A204.1 (cell line): ENCODE data around the gene DAB2IP.

Experiments
- FAIRE-seq: peaks from 2 replicates; lab custom pipeline; 2012; peaks lifted over from hg19 to GRCh38; lab: Jason Lieb, UNC

Gene DAB2IP

DNA sequence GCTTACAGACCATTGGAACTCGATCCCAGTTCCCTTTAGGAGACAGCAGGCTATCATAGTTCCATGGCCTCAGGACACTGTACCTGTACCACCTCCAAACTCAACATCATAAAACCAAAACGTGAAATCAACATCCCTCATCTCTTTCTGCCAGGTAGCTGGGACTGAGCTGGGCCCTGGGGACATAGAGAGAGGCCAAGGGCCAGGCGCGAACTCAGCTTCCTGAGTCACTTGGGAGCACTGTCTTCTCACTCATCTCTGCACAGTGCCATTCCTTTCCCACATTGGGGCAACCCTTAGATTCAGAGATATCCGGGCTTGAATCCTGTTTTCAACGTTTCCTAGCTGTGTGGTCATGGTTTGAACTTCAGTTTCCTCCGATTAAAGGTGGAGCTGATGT lies 12.2 kb downstream of the DAB2IP start:
- no peak for FAIRE-seq

DNA sequence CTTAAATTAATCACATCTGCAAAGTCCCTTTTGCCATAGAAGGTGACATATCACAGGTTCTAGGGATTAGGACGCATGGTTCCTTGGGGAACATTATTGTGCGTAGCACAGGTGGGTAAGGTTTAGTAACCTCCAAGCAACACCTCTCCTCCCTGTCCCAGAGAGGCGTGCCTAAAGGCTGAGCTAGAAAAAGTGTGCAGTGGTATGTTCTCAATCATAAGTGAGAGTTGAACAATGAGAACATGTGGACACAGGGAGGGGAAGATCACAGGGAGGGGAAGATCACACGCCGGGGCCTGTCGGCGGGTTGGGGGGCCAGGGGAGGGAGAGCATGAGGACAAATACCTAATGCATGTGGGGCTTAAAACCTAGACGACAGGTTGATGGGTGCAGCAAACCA lies 14.9 kb downstream of the DAB2IP start:
- FAIRE-seq, result no peak

DNA sequence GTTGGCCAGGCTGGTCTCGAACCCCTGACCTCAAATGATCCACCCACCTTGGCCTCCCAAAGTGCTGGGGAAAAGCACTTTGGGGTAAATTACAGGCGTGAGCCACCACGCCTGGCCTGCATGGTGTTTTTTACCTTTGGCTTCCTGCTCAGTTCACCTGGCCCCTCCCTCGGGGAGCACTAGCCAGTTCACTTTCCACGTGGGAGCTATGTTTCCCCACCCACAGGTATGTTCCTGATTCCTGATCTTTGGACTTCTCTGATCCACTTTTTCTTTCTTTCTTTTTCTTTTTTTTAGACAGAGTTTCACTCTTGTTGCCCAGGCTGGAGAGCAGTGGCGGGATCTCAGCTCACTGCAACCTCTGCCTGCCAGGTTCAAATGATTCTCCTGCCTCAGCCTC lies 15.8 kb downstream of the DAB2IP start:
- FAIRE-seq, result no peak

DNA sequence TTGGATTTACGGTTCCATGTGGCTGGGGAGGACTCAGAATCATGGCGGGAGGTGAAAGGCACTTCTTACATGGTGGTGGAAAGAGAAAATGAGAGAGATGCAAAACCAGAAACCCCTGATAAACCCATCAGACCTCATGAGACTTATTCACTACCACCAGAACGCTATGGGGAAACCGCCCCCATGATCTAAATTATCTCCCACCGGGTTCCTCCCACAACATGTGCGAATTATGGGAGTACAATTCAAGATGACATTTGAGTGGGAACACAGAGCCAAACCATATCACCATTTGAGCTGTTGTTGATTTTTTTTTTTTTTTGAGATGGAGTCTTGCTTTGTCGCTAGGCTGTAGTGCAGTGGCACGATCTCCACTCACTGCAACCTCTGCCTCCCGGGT lies 16.5 kb downstream of the DAB2IP start:
- FAIRE-seq, result no peak

DNA sequence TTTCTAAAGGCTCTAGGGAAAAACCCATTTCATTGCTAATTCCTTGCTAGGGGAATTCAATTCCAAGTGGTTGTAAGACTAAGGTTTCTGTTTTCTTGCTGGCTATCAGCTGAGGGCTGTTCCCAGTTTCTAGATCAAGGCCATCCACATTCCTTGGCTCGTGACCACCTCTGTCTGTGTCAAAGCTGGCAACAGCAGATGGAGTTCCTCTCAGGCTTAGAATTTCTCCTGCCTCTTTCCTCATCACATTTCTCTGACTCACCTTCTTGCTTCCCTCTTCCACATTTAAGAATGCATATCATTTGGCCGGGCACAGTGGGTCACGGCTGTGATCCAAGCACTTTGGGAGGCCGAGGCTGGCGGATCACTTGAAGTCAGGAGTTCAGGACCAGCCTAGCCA lies 19.0 kb downstream of the DAB2IP start:
- FAIRE-seq, result no peak

DNA sequence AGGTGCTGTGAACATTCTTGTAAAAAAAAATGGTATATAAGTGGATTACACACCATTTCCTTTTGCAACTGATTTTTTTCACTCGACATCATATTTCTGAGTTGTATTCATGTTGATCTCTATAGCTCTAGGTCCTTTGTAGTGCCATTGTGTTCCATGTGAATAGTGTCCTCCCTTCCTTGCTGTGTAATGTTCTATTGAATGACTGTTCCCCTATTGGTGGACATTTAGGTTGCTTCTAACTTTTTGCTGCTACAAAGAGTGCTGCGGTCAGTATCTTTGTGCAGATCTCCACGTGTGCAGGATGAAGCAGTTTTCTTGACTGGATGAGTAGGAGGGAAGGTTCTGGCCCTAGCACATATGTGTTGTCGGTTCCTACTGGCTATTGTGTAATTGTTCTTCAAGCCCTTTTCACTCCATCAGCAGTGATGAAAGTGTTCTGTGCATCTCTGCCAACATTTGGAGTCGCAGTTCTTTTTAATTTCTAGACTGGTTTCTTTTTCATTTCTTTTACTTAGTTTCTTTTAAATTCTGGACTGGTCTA lies 20.2 kb downstream of the DAB2IP start:
- no peak for FAIRE-seq

DNA sequence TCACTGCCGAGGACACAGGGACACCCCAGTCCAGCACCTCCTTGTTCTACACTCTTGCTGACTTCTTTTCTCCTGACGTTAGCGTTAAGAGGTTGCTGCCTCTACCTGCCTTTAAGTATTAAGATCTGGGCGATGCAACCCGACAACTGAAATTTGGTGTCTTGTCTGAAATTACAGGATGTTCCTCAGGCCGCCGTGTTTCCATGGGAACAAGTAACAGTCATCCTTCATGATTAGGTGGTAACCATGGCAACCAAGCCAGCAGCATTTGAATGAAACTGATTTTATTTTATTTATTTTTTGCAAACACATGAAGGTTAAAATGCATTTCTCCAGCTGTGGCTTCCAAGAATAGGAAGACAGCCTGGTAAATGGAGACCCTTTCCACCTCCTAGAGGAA lies 20.8 kb downstream of the DAB2IP start:
- FAIRE-seq, result no peak

DNA sequence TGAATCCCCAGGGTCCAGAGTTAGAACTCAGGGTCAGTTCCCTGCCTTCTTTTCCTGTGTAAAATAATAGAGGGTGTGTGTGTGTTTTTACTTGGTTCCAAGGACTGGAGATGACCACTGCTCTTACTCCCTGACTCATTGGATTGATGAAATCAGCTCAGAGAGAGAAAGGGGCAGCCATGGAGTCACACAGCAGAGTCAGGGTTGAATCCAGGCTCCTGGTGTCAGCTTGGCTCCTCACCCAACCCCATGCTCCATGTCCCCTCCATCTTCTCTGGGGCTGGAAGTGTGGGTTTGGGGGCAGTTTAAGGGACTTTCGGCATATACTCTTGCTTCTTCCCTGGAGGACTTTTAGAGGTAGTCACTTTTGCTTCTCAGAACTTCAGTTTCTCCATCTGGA lies 21.6 kb downstream of the DAB2IP start:
- no peak for FAIRE-seq

DNA sequence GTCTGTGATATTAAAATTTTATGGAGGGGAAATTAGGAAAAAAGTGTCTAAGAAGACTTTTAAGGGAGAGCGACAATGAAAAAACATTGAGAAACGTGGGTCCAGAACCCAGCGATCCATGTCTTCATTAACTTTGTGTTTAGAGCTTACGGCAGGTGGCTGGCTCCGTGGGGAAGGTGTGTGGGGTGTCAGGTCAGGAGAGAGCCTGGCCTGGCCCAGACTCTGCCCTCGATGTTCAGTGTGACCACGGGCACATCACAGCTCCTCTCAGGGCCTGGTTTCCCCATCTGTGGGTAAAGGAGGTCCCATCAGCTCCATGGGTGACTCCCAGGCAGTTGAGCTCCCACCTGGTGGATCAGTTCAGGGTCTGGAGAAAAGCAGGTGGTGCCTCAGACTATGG lies 22.1 kb downstream of the DAB2IP start:
- no peak for FAIRE-seq

DNA sequence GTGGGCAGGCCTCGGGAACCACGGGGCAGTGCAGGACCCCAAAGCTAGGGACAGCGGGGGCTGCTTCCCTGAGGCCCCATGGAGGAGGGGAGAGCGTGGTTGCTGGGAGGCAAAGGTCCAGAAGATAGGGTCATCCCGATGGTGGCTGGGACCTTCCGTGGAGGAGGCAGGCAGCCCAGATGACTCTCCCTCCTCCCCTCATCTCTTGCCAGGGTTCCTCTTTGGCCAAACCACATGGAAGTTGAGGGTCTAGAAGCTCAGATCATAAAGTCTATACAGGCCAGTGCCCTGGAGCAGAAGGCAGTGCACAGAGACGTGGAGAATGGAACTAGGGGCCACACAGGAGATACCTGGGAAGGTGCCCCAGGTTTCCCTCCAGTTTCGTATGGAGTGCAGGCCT lies 22.6 kb downstream of the DAB2IP start:
- no peak for FAIRE-seq

DNA sequence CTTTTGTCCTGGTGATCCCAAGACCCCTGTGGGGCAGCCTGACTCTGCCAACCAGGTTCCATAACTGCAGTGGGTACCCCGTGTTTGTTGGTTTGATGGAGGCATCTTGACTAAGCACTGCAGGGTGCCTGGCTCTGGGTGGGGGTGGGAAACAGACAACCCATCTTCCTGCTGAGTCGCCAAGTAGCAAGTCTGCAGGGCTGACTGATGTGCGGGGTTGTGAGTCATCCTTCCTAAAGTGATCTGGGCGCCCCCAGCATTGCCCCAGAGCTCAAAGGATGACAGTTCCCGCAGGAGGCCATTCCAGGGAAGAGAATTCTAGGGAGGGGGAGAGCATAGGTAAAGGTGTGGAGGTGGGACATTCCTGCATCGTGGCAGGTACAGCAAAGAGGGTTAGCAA lies 23.5 kb downstream of the DAB2IP start:
- no peak for FAIRE-seq

DNA sequence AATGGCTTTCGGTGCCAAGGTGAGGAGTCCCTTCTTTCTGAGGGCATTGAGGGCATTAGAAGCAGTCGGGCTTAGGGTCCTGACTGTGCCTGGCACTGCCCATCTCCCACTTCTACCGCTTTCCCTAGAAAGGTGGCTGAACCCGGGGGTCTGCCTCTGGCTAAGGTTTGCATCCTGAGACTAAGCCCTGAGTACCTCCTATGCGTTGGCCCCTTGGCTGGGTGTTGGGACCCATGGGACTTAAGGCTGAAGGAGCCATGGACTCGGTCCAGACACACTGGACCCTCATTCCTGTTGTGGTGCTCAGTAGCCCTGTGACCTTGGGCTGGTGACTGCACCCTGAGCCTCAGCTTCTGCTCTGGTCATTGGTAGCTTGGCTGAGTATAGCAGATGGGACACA lies 23.9 kb downstream of the DAB2IP start:
- no peak for FAIRE-seq

DNA sequence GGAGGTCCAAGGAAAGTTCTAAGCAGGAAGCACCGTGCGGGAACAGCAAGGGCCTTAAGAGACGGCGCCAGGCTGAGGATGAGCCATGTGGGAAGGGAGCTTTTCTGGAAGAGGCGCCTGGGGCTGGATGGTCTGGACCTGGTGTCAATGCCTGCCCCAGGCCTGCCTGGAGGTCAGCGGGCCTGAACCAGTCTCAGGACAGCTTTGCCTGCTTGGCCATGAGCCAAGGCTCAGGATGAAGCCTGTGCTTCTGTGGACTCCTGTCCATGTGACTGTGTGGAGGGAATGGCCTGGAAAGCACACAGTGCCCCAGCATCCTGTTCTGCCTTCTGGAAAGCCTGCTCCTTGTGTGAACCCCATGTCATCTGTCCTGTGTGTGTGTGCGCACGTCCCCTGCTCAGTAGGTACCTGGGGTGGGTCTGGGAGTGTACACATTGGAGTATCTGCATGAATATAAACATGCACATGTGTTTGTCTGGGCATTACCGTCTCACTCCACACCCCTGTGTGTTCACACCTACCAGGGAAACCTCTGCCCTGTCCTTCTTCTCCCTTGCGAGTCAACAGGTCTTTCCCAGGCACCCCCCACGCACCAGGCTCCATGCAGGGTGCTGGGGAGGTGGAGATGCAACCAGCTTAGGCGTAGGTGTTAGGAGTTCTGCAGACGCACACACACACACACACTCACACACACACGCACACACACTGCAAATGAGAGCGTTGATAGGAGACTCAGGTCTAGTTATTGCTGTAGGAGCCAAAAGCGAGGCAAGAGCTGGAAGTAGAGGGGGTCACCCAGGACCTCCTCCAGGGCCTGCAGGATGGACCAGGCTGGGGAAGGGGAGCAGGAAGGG lies 24.8 kb downstream of the DAB2IP start:
- FAIRE-seq, result no peak

DNA sequence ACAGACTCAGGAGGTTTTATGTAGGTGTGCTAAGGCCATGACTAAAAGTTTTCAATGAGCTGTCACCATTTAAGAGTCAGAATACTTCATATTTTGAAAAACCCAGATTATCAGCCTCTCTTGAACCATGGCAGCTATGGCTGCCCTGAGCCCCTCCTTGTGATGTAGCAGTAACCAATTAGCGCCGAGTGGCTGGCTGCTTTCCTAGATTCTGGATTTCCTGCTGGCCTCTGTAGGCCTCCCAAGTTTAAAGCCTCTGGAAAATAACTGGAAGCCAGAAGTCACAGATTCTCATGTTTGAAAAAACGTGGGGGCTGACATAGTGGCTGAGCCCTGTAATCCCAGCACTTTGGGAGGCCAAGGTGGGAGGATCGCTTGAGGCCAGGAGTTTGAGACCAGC lies 25.5 kb downstream of the DAB2IP start:
- no peak for FAIRE-seq

DNA sequence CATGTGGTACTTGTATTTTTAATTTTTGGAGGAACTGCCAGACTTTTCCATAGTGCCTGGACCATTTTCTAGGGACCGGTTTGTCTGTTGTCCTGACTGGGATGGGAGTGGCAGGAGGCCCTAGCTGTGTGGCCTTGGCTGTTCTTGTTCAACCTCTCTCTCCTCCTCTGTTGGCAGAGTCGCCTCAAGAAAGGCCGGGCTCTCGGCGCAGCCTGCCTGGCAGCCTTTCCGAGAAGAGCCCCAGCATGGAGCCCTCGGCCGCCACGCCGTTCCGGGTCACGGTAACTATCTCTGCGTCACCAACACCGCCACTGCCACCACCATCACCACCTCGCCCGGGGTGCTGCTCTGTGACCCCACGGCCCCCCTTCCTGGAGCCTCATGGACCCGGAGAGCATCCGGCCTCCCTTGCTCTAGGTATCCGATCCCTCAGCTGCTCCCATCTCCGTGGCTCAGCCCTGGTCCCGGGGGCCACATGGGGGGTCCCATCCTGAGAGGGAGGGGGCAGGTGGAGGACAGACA lies 27.1 kb downstream of the DAB2IP start:
- no peak for FAIRE-seq

DNA sequence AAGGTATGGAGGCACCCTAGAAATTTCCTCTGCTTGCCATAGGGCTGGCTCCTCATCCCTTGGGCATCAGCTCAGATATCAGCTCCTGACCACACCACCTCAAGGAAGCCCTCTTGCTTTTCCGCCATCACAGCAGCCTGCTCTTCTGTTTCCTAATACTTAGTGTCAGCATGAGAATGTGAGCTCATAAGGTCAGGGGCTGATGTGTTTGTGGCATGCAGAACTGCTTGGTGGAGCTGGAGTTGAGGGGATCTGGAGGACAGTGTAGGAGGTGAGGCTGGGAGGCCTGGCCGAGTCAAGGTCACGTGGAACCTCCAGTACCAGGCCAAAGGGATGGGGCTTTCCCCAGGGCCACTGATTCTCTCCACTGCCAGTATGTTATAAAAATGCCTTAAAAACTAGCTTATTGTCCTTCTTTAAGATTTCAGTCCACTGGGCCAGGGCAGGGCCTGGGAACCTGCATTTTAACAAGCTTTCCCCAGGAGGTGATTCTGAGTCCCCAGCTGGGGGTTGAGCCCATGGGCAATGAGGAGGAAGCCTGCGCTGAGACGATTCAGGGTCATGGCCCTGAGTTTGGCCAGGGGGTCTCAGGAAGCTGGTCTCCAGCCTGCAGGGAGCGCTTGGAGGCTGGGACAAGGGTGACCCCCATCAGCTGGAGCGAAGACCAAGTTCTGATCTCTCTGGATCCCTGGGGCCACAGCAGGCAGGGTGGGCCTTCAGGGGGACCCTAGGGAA lies 28.6 kb downstream of the DAB2IP start:
- no peak for FAIRE-seq

DNA sequence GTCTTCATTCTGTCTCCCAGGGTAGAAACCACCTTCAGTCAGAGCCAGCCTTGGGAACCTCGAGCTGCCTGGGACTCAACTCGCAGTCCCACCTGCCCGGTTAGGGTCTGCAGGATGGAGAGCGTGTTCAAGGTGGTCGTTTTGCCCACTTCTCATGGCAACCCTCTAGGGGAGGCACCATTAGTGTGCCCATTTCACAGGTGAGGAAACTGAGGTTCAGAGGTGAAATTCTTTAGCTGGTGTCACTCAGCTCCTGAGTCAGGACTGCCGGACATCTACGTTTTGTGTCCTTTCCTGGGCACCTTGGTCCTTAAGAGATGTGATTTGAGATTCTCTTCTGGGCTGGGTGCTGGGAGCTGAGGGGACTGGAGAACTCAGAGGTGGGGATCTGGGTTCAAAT lies 30.0 kb downstream of the DAB2IP start:
- no peak for FAIRE-seq

DNA sequence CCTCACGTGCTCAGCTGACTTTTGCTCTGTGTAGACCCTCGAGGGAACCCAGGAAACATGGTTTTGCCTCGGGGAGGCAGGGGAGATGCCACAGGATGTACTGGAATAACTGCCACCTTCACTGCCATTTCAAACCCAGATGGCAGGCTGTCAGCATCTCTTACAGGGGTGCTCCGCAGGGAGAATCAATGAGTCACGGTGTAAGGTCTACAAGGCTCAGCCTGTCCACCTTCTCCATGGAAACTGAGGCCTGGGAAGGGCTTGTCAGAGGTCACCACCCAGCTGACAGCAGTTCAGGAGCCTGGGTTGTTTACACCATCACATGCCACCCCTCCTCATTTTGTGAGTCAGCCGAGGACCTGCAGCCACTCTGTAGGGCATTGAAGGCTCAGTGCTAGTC lies 30.8 kb downstream of the DAB2IP start:
- FAIRE-seq, result no peak

DNA sequence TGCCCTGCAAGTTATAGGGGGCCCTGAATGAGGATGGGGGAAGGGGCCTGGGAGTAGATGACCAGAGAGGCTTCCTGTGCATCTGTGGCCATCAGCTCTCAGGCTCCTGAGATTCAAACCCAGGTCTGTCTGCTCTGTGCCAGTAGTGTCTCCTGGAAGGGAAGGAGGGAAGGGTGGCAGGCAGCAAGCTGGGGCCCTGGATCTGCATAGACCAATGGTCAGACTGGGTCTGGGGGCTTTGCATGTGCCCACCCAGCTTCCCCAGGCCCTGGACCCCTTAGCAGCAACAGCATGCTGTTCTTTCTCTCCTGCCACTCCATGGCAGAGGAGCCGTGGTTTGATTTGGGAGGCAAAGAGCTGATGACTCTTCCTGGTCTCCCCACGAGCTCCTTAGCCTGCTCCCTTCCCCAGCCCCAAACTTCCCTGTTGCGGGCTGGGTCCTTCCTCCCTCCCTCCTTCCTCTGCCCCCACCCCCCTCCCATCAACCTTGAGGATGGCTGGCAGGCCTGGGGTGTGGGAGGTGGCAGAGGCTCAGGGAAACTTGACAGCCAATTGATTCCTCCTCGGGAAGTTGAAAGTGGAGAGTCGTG lies 31.6 kb downstream of the DAB2IP start:
- FAIRE-seq, result no peak

DNA sequence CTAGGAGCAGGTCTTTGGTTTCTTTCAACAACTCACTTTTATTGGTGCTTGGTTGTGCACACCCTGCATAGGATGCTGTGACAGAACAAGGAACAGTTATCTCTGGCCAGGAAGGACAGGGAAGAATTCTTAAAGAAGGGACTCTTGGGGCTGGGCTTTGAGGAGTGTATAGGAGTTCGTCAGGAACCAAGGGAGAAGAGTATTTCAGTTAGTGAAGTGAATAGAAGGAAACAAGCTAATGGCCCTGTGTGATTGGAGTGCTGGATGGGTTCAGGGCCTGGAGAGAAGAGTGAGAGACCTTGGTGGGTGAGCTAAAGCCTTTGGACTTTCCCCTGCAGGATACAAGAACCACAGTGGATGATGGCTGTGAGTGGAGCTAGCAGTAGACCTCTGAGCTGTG lies 32.2 kb downstream of the DAB2IP start:
- FAIRE-seq, result no peak

DNA sequence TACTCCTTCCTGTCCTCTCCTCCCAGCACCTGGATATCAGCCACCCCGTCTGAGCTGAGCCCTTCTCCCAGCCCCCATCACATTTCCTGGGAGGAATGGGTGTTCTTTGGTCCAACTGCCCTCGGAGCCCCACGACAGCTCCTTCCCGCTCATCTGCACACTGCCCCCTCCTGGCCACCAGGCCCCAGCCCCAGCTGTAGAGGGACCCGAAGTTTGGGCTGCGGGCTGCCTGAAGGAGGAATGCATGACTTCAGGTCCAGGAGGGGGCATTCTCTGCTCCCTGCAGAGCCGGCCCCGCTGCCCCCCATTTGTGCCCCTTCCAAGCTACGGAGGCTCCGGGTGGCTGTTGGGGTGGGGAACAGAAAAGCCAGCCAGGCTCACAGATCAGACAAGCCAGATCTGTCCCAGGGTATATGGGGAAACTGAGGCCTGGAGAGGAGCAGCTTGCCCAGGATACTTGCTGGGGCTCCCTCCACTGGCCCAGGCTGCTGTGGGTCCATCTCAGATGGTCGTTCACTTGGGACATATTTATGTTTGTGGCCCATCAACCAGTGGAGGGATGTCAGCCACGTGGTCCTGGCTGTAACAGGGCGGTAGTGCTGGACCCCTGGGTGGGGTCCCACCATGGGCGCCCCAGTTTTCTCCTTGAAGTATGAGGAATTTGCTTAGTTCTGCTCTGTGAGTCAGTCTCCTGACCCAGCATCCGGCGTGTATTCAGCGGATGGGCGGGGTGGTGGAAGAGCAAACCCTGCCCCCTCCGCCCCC lies 33.1 kb downstream of the DAB2IP start:
- no peak for FAIRE-seq

DNA sequence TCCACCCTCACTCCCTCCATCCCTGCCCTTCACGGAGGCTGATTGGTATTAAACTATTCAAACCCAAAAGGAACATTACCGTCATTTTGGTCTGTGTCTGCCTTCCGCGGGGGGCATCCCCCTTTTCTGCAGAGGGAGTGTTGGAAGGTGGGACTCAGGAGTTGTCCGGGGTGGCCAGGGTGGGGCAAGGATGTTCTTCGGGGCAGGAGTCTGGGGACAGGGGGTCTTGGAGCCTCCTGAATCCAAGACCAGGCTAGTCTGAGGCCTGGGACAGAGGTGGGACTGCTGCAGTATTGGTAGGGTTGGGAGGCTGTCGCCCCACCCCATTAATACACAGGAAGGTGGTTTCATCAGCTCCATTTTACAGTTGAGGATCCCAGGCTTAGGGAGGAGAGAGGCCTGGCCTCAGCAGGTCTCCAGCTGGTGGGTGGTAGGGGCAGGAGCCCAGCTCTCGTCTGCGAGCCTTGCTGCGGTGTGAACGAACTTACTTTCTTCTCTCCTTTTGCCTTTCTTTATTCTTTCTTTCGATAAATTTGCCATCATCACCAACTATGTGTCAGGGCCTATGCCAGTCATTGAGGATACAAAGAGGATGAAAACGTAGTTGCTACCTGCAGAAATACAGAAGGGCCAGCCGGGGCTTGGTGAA lies 33.8 kb downstream of the DAB2IP start:
- no peak for FAIRE-seq
